Urinary bladder (tissue), 4 donors: ENCODE measurements around the gene SORCS2. TPM values are rescaled to one million over a fixed set of nuclear protein-coding genes. Genes with fewer than 3 reads are reported as not detected.

ENCODE experiments used
- DNase-seq: peaks from one replicate; pipeline ENCODE4 v3.0.0-alpha.2; 2015; ENCODE audit errors: extremely low spot score
- H3K27ac ChIP-seq: one replicate; pipeline ENCODE4 v1.5.1; 2013; ENCODE audit warnings: low read depth, mild to moderate bottlenecking, moderate library complexity
- H3K36me3 ChIP-seq: one replicate; pipeline ENCODE4 v1.6.1; 2013; ENCODE audit warnings: mild to moderate bottlenecking, moderate library complexity; ENCODE audit not compliant: insufficient read depth
- H3K4me1 ChIP-seq: one replicate; pipeline ENCODE4 v1.6.1; 2013; ENCODE audit warnings: mild to moderate bottlenecking, moderate library complexity; ENCODE audit not compliant: insufficient read depth
- H3K4me3 ChIP-seq: one replicate; pipeline ENCODE4 v1.5.1; 2013; ENCODE audit warnings: low read depth, low read length
- WGBS: extraction: QIAGEN DNeasy Blood & Tissue Kit; methylation state at CpG from one replicate; pipeline ENCODE4 v1.1.7; 2013; 5-methylcytosine and 5-hydroxymethylcytosine counted together
- polyA plus RNA-seq: library from polyadenylated mRNA; stranded (reverse); fragments of 200-250 nt; gene quantifications from one replicate; pipeline ENCODE4 v1.2.3, GENCODE V29; 2013
- total RNA-seq: library from RNA; depleted of rRNA; stranded (reverse); fragments of >200 nt; gene quantifications from one replicate; pipeline ENCODE4 v1.2.3, GENCODE V29; 2014
- donor health status: healthy with polysubstance abuse.
- donor health status: healthy.

The SORCS2 gene
- total and polyA plus RNA-seq, 2 donors: 5.3 to 10.8 TPM

DNA sequence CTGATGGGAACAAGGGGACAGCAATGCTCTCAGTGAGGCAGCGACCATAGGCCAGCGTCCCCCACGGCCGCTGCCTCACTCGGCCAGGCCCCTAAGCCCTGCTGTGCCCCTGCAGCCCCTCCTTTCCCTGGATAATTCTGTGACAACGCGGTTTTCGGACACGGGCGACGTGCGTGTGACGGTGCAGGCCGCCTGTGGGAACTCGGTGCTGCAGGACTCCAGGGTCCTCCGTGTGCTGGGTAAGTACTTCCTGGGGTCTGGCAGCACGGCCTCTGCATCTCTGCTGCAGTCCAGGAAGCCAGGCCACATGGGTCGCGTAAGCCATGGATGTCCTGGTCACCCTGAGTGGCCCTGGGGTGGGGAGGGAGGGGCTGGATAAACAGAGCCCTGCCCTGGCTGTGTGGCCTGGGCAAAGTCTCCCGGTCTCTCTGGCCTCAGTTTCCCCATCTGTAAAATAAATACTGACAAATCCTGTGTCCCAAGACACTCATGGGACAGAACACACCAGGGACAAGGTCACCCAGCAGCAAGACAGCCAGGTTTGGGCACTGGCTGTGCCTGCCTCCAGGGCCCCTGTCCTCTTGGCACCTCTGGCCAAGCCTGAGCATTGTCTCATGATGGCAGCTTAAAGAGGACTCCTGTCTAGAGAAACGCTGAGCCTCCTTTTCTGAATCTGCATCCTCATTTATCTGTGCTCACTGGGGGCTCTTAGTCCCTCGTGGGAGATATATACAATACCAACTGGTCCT lies 534.5 kb downstream of the SORCS2 start:
- Histone ChIP-seq H3K4me1 (no peaks in the 10 kb centered on the region), H3K4me3 (no peak overlapping the region), H3K36me3 (no peaks in the 10 kb centered on the region), H3K27ac (no peak overlapping the region)
- WGBS: 84% methylated on average over 22 of the region's 22 CpGs
- no peak for DNase-seq

DNA sequence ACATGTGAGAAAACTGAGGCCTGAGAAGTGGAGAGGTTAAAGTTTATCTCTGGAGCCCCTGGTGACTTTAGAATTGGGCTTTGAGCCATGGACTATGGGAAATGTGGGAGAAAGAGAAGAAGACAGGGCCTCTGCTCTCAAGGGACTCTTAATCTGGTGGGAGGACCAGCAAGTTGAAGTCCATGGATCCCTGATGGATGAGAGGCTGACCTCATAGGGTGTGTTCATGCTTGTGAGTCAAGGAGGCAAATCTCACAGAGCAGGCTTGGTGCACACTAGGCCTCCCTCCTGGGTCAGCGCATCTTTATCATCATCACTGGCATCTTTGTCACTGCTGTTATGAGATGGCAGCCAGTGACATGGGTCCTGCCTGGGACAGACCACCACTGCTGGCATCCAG lies 535.4 kb downstream of the SORCS2 start:
- DNase-seq: no peak
- no peak overlapping the region for H3K27ac ChIP-seq
- H3K4me1 ChIP-seq: no peaks in the 10 kb centered on the region
- no peak overlapping the region for H3K4me3 ChIP-seq
- WGBS: 100% methylated on average over 1 of the region's 1 CpG
- no peaks in the 10 kb centered on the region for H3K36me3 ChIP-seq

DNA sequence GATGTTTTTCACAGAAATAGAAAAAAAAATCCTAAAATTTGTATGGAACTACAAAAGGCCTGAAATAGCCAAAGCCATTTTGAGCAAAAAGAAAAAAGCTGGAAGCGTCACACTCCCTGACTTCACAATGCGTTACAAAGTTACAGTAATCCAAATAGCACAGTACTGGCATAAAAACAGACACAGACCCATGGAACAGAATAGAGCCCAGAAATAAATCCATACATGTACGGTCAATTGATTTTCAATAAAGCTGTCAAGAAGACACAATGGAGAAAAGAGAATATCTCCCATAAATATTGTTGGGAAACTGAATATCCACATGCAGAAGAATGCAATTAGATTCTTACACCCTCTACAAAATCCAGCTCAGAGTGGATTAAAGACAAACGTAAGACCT lies 539.1 kb downstream of the SORCS2 start:
- H3K27ac ChIP-seq: no peak overlapping the region
- H3K4me3 ChIP-seq: no peak overlapping the region
- WGBS: 90% methylated on average over 4 of the region's 4 CpGs
- no peaks in the 10 kb centered on the region for H3K4me1 ChIP-seq
- no peaks in the 10 kb centered on the region for H3K36me3 ChIP-seq
- DNase-seq: no peak

DNA sequence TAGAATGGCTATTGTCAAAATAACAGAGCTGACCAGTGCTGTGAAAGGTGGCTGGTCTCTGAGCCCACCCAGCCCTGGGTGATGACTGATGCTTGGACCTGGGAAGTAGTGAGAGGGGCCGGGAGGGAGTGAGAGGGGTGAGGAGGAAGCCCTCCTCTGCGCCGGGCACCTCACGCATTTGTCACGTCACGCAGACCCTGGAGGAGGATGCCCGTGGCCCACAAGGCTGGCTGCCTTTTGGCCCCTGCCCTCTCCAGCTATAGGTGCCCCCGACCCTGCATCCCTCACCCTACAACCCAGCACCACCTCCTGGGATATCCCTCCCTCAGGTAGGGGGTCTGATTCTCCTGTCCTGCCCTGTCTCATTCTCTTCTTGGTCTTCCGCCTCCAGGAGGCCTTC lies 539.9 kb downstream of the SORCS2 start:
- 93% methylated on average over 9 of the region's 9 CpGs for WGBS

DNA sequence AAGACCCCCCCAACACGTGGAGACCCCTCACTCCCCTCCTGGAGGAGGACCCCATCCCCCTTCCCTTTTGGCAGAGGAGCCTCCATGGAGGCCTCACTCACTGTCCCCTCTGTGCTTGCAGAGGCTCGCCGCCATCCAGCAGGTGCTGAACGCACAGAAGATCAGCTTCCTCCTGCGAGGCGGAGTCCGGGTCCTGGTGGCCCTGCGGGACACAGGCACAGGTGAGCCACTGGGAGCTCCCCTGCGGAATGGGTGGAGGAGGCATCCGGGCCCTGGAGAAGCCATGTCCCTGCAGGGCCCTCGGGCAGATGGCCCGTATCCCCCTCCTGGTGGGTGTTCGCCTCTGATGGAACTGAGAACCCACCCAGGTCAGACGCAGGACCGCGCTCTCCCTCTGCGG lies 540.9 kb downstream of the SORCS2 start:
- H3K4me1 ChIP-seq: no peaks in the 10 kb centered on the region
- no peaks in the 10 kb centered on the region for H3K36me3 ChIP-seq
- WGBS: 90% methylated on average over 17 of the region's 17 CpGs
- H3K27ac ChIP-seq: no peak overlapping the region
- H3K4me3 ChIP-seq: no peak overlapping the region
- no peak for DNase-seq

More for the DNA sequence above, 539.9 kb downstream of the SORCS2 start:
- no peak for DNase-seq
- Histone ChIP-seq H3K4me1 (no peaks in the 10 kb centered on the region), H3K36me3 (no peaks in the 10 kb centered on the region), H3K4me3 (no peak overlapping the region), H3K27ac (no peak overlapping the region)

DNA sequence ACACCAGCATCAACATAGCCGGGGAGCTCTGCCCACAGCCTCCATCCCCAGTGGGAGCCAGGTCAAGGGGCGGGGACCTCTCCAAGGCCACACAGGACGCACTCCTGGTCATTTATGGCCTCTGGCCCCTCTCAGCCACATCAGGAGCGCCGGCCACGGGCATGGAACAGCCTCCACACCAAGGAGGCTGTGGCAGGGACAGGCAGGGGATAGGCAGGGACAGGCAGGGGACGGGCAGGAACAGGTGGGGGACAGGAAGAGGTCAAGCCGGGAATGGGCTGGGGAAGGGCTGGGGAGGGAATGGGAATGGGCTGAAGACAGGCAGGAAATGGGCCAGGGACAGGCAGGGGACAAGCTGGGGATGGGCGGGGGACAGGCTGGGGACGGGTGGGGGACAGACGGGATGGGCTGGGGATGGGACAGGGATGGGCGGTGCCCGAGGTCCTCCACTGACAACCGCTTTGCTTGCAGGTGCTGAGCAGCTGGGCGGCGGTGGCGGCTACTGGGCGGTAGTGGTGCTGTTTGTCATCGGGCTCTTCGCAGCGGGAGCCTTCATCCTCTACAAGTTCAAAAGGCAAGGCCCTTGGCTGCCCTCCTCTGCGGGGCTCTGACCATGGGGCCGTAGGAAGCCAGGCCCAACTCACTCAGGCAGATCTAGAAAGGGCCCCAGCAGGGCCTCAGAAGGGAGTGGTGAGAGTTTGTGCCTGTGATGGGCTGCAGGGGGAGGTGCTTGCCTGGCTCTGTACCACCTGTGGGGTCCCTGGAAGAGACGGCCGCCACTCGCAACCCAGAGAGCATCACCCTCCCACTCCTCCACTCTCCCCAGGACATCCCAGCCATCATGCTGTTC lies 541.7 kb downstream of the SORCS2 start:
- H3K4me3 ChIP-seq: no peak overlapping the region
- DNase-seq: no peak
- no peaks in the 10 kb centered on the region for H3K4me1 ChIP-seq
- H3K36me3 ChIP-seq: no peaks in the 10 kb centered on the region
- H3K27ac ChIP-seq: no peak overlapping the region
- WGBS: 82% methylated on average over 26 of the region's 26 CpGs

DNA sequence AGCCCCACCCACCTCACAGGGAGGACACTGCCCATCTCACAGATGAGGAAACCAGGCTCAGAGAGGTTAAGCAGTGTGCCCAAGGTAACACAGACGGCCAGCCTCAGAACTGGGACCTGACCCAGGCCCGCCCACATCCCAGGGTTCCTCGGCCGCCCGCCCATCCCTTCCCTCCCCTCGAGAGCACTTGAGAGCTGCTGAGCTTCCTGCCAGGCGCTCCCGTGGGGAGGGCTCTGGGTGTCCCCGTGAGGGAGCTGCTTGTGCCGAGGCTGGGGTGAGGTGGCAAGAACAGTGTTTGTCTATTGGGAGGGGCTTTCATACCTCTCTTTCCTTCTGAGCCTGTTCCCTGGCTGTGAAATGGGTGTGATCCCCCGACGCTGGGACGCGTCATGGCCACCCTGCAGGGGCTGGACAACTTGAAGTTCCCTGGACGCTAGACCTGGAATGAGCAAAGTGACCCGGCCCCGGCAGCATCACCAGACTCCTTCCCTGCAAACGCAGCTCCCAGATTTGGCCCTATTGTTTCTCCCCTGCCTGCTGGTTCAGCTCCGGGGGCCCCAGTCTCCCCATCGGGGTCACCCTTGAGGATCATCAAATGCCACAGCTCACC lies 542.4 kb downstream of the SORCS2 start:
- H3K36me3 ChIP-seq: no peaks in the 10 kb centered on the region
- 75% methylated on average over 20 of the region's 20 CpGs for WGBS
- DNase-seq: no peak
- H3K4me3 ChIP-seq: no peak overlapping the region
- no peak overlapping the region for H3K27ac ChIP-seq
- no peaks in the 10 kb centered on the region for H3K4me1 ChIP-seq

DNA sequence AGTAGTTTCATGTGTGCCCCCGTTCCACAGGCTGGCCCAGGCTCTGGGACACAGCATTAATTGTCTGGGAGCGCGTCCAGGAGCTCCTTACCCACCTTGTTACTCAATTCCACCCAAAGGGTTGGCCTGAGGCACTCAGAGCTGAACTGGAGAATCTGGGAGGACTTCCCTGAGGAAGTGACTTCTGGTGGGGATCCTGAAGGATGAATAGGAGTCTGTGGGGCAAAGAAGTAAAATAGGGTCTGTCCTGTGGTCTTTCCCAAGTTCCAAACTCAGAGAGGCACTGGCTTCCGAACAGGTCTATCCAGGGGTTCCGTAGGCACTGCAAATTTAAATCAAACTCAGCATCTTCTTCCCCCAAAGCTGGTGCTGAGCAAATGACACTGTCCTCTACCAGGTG lies 543.1 kb downstream of the SORCS2 start:
- Histone ChIP-seq H3K36me3 (no peaks in the 10 kb centered on the region), H3K27ac (no peak overlapping the region), H3K4me3 (no peak overlapping the region), H3K4me1 (no peaks in the 10 kb centered on the region)
- WGBS: 97% methylated on average over 5 of the region's 5 CpGs
- no peak for DNase-seq

DNA sequence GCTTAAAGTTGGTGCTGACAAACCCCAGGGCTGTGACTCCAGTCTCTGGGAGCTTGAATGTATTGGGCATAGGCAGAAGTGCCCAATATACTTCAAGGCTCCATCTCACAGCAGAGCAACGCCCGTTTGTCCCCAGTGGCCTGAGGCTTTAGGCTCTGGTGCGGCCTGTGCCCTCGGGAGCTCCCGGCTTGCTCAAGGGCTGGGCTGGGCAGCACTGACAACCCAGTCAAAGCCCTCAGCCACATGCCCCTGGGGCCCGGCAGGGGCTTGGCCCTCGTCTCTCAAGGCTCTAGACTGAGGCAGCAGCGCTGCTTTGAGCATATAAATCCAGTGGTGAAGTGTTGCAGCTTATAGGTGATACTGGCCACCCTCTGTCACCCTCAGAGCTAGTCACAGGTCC lies 543.6 kb downstream of the SORCS2 start:
- Histone ChIP-seq H3K4me3 (no peak overlapping the region), H3K27ac (no peak overlapping the region), H3K36me3 (no peaks in the 10 kb centered on the region), H3K4me1 (no peaks in the 10 kb centered on the region)
- 92% methylated on average over 8 of the region's 8 CpGs for WGBS
- no peak for DNase-seq

DNA sequence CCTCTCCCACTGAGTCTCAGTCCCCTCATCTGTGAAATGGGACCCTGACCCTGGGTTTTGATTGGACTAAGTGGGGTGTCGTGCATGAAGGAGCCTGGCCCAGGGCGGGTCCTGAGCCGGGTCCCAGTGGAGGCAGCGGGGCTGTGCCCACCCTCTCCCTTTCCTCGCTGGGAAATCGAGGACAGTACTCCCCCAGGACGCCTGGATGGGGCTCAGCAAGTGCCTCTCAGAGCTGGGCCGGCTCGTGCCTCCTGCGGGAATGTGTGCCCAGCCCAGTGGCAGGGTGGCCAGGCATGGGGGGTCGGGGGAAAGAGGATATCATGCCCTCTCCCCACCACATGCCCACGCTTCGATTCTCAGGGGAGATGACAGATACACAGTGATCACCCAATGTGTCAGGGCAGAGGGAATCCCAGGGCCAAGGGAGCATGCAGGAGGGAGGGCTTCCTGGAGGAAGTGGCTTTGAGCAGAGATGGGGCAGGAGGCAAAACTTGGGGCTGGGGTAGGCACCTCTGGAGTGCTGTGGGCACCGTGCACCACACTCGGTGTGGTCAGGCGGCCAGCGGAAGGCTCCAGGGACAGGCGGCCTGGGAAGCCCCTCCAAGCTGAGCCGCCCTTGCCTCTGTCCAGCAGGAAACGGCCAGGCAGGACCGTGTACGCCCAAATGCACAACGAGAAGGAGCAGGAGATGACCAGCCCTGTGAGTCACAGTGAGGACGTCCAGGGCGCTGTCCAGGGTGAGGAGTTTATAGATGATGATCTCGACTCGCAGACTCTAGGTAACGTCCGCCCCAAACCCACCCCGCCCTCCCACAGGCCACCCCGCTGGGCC lies 544.3 kb downstream of the SORCS2 start:
- WGBS: 80% methylated on average over 31 of the region's 31 CpGs
- no peak for DNase-seq
- Histone ChIP-seq H3K36me3 (no peaks in the 10 kb centered on the region), H3K27ac (no peak overlapping the region), H3K4me3 (no peak overlapping the region), H3K4me1 (no peaks in the 10 kb centered on the region)

DNA sequence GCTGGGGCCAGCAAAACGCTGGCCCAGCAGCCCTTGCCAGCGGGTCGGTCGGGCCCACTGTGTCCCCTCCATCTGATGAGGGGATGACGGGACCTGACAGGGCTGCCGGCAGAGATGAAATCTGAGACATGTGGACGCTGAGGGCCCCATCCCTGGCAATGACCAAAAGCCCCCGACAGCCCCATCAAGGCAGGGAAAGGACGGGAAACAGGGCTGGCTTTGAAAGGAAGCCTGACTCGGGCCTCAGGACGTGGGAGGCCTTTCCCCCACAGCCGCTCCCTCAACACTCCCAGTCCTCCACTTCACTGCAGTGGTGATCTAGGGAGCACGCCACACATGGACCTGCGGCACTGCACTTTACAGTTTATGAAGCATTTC lies 544.9 kb downstream of the SORCS2 start:
- WGBS: 82% methylated on average over 14 of the region's 14 CpGs
- no peak overlapping the region for H3K27ac ChIP-seq
- H3K4me1 ChIP-seq: no peaks in the 10 kb centered on the region
- H3K4me3 ChIP-seq: no peak overlapping the region
- DNase-seq: no peak
- H3K36me3 ChIP-seq: no peaks in the 10 kb centered on the region

DNA sequence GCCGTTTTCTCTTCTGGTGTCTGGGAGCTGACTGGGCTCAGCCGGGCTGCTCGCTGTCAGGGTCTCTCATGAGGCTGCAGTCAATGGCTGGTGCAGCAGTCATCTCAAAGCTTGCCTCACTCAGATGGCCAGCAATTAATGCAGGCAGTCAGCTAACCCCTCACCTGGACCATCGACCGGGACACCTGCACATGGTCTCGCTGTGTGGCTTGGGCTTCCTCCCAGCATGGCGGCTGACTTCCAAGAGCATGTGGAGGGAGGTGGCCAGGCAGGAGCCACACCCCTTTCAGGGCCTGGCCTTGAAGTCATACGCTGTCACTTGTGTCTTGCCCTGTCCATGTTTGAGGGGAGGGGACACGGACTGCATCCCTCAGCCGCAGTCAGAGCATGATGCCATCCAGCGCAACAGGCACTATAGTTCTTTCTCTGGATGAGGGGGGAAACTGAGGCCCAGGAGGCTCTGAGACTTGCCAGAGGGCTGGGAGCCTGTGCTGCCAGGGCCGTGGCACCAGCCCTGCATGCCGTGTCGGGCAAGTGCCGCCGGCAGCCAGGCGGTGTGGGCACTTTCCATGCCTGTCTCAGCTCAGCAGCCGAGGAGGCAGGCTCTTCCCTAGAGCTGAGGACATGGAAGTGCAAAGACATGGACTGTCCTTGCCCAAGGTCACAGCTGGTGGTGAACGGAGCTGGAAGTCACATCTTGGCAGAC lies 545.6 kb downstream of the SORCS2 start:
- no peak overlapping the region for H3K4me3 ChIP-seq
- no peak overlapping the region for H3K27ac ChIP-seq
- no peaks in the 10 kb centered on the region for H3K4me1 ChIP-seq
- no peaks in the 10 kb centered on the region for H3K36me3 ChIP-seq
- DNase-seq: no peak
- WGBS: 97% methylated on average over 19 of the region's 19 CpGs
